ENCODE results near the gene IGFBP2.

GRCh38 chr2:216606551-216607276 is 26.5 kb upstream of the IGFBP2 start:
- no peak for TF ChIP-seq TAF1 (IDR thresholded peaks at IDR 0.05; ENCODE audit: borderline replicate concordance, low read depth, low read length)
- TF ChIP-seq EZH2phosphoT487 (IDR thresholded peaks at IDR 0.05; ENCODE audit: borderline replicate concordance, low read depth), result no peak
- no peak for TF ChIP-seq CTCF (IDR thresholded peaks at IDR 0.05)
